ENCODE data around the gene EVL.
"Not testable (repeated sequence)": the region's sequence is repeated elsewhere in the genome, so short reads cannot be mapped to it uniquely, and the experiment has no call there.

EVL gene, protein sequence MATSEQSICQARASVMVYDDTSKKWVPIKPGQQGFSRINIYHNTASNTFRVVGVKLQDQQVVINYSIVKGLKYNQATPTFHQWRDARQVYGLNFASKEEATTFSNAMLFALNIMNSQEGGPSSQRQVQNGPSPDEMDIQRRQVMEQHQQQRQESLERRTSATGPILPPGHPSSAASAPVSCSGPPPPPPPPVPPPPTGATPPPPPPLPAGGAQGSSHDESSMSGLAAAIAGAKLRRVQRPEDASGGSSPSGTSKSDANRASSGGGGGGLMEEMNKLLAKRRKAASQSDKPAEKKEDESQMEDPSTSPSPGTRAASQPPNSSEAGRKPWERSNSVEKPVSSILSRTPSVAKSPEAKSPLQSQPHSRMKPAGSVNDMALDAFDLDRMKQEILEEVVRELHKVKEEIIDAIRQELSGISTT

DNA sequence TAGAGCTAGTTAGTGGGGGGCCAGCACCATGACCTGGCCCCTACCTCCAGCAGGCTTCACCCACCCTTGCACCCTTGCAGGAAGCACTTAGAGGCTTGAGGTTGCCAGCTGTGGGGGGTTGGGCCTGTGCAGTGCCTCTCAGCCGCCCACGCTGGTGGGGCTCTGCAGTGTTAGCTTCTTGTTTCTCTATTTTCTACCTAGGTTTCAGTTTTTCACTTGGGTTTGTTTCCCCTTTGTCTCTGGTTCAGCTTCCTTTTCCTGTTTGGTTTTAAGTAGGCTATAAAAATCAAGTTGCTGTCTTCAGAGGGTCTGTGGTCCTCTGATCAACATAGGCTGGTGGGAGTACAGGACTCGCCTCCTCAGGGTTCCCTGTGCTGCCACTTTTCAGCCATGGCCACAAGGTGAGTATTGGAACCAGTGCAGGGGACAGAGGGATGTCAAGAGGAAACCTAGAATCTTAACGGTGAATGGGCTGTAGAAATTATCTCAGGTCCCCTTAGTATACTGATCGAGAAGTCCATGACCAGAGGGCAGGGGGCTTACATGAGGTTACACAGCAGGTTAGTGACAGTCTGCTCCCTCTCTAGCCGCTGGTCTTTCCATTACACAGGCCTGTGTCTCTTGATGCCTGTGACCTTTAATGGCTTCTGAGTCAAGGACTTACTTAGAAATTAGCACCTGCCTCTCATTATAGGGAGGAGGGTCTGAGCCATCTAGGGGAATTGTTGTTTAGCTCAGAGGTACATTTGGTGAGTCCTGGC lies at the start of gene EVL:
EVL (plus strand) TSS at position 312 of the 761 bp plus-strand sequence; CDS start at position 391, 79 bp downstream.
- peak; percentile 87 for DNase-seq

DNA sequence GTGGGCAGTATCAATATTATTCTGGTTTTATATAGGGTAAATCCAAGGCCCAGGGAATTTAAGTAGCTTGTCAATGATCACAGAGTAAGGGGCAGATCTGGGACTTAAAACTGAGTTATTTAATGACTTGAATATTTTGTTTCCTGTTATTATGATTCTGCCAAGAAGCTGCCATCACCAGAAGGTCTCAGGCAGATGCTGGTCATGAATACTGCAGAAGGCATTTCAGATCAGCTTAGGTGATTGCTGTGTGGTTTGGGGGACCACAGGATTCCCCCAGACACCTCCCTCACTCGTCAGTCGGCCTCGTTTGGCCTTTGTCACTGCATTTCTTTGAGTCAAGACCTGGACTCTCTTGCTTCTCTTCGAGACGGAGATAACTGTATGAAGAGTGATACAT lies 47.7 kb upstream of the EVL start:
- DNase-seq = no peak

DNA sequence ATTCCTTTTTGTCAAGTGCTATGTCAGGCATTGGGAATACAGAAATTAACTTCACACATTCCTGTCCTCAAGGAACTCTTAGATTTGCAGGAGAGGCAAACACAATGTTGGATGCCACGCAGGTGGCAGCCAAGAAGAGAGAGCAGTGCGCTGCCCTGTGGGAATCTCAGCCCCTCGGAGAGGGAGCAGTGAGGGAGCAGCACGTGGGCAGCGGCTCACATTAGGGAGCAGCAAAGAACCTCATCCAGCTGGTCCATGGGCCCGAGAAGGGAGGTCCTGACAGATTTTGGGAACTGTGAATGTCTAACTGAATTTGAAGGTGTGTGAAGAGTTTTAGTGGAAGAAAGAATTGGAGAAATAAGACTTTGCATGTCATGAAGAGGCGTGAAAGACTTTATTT lies 47.2 kb upstream of the EVL start:
- DNase-seq = no peak

DNA sequence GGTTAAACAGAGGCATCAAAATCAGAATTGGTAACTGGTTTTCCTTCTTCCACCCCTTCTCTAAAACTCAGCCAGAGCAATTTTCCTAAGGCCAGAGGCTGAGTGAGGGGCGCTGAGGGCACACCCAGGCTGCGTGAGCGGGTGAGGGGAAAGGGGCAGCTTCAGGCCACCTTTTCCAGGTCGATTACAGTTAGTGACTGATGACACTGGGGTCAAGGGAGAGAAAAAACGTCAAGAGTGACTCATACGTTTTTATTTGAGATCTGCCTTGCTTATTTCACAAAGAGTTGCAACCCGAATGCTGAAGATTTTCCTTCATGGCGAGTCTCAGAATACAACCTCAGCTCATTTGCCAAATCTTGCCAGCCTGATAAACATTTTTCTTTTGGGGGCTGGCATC lies 46.7 kb upstream of the EVL start:
- DNase-seq = no peak

DNA sequence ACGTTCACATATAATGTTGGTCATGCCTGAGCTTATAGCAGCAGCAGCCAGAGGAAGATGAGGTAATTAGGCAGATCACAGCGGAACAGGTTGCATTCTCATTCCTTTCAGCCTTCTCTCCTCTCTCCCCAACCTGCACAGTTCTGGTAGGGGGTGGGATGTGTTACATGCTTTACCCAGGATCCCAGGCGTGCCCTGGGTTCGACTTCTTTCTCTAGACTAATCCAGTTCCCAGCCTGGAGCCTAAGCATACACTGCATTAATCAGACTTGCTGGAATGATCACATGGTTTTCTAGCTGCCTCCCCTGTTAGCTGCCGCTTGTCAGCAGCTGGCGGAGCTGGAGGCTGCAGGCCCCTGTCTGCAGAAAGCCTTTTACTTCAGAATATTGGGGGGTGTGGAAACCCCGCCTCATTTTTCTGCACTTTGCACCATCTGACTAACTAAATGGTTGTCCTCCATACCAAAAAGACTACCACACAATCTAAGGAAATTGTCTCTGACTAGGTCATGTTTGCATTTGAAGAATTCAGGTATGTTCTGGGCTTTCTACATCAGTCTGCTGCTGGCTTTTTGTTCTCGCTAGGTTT lies 46.0 kb upstream of the EVL start:
- no peak for DNase-seq

- DNase-seq = no peak
Measured at GRCh38 chr14:100020629-100021028, 44.6 kb upstream of the EVL start.

- no peak for DNase-seq
Measured at GRCh38 chr14:100022772-100023451, 42.3 kb upstream of the EVL start.

- DNase-seq = no peak
Measured at GRCh38 chr14:100025111-100025510, 40.1 kb upstream of the EVL start.

DNA sequence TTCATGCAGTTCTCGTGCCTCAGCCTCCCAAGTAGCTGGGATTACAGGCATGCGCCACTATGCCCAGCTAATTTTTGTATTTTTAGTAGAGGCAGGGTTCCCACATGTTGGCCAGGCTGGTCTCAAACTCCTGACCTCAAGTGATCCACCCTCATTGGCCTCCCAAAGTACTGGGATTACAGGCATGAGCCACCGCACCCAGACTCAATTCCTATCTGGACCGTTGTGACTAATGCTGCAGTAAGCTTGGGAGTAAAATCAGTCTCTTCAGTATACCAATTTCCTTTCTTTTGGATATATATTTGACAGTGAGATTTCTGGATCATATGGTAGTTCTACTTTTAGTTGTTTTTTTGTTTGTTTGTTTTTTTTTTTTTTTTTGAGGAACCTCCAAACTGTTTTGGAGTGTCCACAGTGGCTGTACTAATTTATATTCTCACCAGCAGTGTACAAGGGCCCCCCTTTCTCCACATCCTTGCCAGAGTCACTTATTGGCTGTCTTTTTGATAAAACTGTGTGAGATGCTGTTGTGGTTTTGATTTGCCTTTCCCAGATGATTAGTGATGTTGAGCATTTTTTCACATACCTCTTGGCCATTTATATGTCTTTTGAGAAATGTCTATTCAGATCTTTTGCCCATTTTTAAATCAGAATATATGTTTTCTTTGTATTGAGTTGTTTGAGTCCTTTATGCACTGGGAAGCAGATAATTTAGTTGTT lies 37.3 kb upstream of the EVL start:
- no peak for DNase-seq

DNA sequence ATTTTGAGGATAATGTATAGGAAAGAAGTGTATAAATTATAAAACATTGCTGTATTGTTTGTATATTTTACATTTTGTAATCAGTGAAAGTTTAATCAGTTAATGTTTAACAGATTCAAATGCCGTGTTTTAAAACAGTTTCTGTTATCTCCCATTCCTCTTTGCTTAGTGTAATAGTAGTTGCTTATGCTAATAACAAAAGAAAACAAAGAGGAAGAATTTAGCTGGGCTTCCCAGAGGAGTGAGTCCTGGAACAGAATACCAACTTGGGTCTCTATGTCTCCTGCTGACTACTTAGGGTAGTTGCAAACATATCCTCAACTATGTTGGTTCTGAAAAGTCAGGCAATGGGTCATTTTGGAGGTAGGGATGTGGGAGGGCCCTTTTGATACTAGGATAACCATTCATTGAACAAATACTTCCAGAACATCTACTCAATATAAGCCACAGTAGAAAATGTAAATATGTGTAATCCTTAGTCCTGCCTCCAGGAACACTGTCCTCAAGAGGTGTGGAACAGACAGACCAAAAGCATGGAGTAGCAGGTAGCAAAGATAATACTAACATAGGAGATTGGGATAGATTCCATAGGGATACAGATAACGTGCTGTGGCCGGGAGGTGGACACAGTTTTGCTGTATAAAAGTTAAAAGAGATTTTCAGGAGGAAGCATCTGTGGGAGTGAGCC lies 36.1 kb upstream of the EVL start:
- DNase-seq = no peak

- DNase-seq = not testable (repeated sequence)
Measured at GRCh38 chr14:100030006-100030405, 35.2 kb upstream of the EVL start.

DNA sequence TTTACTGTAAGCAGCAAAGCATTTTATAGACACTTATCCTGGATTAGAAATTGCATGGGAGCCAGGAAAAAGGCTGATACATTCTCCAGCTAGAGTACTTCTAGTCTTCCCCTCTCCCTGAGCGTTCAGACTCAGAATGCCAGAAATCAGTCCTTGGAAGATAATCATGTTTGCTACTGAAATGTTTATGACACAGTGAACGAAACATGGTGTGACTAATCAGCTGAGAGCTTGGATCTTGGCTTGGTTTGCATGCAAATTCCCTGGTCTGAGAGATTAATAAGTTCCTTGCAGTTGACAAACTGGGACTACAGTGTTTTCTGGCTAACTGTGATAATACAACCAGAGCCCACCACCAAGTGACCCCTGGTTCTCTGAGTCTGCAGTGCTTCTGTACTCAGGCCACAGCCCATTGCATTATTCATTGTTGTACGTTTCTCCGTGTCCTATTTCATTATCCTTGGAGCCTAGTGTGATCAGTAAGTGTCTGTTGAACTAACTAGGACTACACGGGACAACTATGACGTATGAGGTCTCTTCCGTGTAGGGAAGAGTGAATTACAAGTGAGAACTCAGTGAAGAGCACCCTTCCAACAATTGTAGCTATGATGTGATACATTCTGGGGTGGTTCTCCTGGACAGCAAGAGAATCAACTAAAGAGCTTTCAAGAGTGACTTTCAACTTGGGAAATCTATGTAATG lies 34.6 kb upstream of the EVL start:
- DNase-seq = no peak

DNA sequence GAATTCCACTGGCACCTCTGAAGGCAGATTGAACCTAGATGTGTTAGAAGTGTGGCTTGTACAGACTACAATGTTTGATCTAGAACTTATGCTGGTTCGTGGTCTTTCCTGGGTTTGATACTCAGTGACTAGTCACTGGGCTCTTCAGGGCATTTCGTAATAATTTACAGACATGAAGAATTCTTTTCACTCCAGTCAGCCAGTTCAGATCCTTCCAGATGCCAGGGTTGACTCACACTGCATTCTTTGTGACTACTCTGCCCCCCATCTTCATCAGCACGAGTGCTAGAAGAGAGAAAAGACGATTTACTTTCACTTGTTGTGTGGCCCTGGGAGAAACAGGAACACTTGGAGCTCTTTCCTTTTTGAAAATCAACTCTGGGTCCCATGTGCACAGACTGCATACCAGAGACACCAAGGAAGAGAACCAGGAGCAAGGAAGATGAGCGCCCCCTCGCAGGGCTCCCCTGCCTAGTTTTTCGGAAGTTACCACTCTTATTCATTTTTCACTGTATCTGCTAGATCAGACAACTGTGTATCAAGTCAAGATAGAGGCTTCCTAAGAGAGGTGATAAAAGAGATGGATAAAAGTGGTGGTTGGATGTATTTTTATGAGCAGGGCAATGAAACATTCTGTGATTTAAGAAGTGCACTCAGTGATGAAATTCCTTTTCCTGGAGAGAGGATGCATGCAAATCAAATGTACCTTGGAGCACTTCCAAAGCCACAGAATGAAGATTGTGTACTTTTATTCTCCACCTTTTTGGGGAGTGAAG lies 33.5 kb upstream of the EVL start:
- peak; percentile 91 for DNase-seq

- no peak for DNase-seq
Measured at GRCh38 chr14:100032738-100033137, 32.5 kb upstream of the EVL start.

DNA sequence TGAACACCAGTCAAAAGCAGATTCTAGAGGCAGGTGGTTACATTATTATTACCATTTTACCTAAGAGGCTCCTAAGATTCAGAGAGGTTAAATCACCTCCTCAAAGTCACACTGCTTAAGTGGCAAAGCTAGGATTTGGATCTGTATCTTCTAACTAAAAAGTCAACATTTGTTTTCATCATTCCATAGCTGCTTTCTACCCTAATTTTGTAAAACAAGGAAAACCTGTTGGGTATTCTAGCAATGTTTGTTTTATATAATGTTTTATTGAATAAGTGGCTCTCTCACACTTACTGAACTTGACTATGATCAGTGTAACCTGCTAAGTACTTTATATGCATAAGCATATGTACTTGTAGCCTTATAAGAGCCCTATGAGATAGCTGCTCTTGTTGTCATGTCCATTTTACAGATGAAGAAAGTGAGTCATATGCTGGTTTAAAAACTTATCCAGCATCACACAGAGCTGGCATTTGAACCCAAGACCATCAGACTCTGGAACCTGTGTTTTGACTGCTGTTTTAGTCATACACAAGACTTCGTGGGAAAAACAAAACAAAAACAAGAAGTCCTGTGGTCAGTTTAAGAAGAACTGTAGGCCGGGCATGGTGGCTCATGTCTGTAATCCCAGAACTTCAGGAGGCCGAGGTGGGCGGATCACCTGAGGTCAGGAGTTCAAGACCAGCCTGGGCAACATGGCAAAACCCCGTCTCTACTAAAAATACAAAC lies 31.7 kb upstream of the EVL start:
- peak; percentile 49 for DNase-seq

- DNase-seq = no peak
Measured at GRCh38 chr14:100034468-100034867, 30.8 kb upstream of the EVL start.

DNA sequence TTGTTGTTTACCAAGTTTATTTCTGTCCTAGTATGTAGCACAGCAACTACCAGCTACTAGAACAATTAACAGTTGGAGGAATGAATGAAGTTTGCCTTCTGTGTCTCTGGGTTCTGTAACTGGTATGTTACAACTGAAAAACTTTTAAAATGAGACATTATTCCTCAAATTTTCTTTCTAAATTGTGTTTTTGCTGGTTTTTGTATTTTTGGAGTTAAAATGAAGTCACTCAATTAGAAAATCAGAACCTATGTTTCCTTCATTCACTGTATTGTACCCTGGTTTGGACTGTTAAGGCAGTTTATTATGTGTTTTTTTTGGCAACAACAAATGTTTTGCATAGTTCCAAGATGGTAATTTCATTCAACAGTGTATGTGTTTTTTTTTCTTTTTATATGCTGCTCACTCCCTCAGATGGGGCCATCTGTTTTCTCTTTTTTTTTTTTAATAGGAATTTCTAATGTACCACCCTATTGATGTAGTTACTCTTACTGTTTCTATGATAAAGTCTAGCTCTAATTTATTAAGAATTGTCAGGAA lies 30.2 kb upstream of the EVL start:
- DNase-seq = no peak

DNA sequence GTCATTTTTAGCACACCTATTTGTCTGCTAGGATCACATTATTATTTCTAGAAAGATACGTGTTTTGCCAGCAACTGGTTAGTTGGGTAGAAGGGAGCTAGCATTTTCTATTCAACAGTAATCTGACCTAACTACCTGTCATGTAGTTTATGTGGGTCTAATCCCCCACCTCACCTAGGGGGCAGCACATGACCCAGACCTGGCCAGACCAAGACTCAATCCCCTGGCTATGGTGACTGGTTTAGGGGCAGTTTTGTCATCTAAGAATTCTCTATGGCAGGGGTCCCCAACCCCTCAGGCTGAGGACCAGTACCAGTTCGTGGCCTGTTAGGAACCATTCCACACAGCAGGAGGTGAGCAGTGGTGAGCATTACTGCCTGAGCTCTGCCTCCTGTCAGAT lies 29.5 kb upstream of the EVL start:
- DNase-seq = no peak

GRCh38 chr14:100037353-100037752 lies 27.9 kb upstream of the EVL start:
- peak; percentile 28 for DNase-seq
